Fibroblast of skin of left quadriceps (primary cell): ENCODE data around the gene CD44.
"Not testable (repeated sequence)": the region's sequence is repeated elsewhere in the genome, so short reads cannot be mapped to it uniquely, and the experiment has no call there.

Experiments
- DNase-seq, 2 experiments: peaks; one replicate each; pipeline ENCODE4 v3.0.0-alpha.2; 2013; ENCODE audit warnings: low read depth in 2 of 2

Gene CD44

DNA sequence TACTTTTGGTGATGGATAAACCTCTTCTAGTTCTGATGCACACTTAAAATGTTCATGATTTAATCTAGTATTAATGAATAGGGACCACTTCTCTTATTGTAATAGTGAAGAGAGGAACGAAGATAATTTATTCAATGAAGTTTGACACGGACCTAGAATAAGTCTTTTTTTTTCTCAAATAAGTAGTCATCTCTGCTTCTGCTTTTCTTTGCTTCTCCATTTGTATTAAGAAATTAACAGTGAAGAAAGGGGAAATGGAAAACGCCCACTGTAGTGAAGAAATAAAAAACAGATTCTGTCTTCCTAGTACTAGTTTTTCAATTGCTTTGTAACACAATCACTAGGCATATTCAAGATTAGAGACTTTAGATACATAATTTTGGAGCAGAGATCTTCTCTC lies 73.0 kb downstream of the CD44 start:
- DNase-seq: no peak

- no peak for DNase-seq
Measured at GRCh38 chr11:35214226-35214770, 75.3 kb downstream of the CD44 start.

DNA sequence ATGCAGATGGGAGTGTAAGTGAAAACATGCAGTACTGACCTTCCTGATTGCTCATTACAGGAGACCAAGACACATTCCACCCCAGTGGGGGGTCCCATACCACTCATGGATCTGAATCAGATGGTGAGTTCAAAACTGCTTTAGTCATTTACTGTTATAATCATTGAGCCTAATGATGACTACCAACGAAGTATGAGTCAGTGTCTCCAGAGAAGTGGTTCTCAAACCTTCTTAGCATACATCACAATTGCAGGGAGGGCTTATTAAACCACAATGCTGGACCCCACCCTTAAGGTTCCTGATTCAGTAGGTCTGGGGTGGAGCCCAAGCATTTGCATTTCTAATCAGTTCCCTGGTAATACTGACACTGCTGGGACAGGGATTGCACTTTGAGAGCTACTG lies 75.8 kb downstream of the CD44 start:
- peak; percentile 96 to 97 for DNase-seq

- no peak for DNase-seq
Measured at GRCh38 chr11:35215945-35216344, 77.0 kb downstream of the CD44 start.

DNA sequence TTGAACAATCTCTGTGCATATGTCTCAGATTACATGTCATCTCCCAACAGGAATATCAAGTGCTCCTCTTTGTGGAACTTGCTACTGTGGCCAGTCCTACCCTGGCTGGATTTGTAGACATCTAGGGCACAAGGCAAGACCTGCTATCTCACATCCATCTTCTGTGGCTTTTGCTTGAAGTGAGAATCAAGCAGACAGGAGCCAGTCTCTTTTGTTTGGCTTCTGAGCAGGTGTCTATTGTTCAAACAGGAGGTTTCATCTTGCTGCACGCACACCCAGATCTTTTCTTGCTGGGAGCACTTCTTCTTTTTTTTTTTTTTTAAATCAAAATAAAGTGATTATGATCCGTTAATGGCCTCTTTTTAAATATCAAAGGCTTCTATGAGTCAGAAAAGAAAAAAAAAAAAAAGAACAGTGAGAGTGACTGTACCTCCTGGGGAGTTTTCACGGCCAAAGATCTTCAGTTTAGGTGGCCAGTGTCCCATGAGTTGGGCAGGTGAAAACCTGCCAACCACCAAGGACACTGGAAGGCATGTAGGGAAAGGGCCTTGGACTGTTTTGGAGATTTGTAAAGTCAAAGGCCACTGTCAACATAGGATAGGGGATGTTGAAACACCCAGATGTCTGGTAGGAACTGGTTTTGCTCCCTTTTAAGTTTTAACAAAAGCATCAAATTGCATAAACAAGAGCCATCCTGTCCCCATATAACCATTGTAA lies 78.1 kb downstream of the CD44 start:
- no peak for DNase-seq

- DNase-seq: peak; percentile 52 to 56
Measured at GRCh38 chr11:35218956-35219355, 80.0 kb downstream of the CD44 start.

GRCh38 chr11:35223371-35223796 lies 84.4 kb downstream of the CD44 start:
- DNase-seq: peak; percentile 84 to 87

- DNase-seq: no peak
Measured at GRCh38 chr11:35223991-35224390, 85.0 kb downstream of the CD44 start.

DNA sequence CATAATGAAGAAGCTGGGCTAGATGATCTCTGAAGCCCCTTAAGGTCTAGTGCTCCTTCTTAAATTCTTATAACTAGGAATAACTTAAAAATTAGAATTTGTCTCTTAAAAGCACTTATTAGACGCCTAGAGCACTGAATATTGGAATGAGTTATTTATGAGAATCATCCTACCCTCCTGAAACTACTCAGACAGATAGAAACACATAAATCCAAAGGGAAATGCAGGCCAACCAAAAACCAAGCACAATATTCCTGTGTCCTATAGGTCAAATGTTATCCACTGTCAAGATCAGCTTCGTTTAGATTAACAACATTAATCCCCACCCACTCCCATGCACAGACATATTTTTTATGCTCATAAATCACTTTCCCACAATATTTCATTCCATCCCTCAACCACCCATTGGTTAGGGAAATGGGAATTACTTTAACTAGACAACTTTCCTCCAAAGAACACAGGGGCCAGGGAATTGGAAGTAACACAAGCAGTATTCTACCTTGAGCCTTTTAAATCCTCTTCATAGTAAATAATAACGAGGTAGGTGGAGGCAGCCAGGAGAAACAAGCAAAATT lies 87.1 kb downstream of the CD44 start:
- no peak for DNase-seq

DNA sequence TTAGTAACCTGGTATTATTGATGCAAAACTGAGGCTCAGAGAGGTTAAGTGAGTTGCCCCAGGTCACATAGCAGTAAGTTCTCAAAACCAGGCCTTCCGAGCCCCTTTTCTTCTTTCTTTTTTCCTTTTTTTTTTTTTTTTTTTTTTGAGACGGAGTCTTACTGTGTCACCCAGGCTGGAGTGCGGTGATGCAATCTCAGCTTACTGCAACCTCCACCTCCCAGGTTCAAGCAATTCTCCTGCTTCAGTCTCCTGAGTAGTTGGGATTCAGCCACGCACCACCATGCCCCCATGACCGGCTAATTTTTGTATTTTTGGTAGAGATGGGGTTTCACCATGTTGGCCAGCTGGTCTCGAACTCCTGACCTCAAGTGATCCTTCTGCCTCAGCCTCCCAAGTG lies 87.8 kb downstream of the CD44 start:
- DNase-seq: not testable (repeated sequence)

GRCh38 chr11:35227576-35228327 lies 88.8 kb downstream of the CD44 start:
- DNase-seq: no peak

GRCh38 chr11:35228328-35228725 lies 89.4 kb downstream of the CD44 start:
- DNase-seq: no peak

GRCh38 chr11:35230388-35230787 lies 91.4 kb downstream of the CD44 start:
- no peak for DNase-seq

- no peak for DNase-seq
Measured at GRCh38 chr11:35231076-35231860, 92.3 kb downstream of the CD44 start.

- no peak for DNase-seq
Measured at GRCh38 chr11:35232891-35233330, 93.9 kb downstream of the CD44 start.

DNA sequence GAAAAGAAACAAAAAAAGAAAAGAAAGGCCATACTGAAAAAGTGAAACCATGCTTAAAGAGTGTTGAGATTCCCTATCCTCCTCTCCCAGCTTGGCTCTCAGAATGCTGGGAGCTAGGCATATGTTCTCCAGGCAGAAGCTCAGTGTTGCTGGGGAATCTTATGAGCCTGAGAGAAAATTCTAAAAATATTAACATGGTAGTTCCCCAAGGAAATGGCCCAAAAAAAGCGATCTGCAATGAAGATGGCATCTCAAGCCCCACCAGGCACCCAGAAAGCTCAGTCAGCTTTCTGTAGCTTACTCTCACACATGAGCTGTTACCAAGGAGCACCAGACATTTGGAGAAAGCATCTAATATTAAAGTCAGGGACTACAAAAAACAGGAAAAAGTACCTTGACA lies 94.5 kb downstream of the CD44 start:
- DNase-seq: no peak

DNA sequence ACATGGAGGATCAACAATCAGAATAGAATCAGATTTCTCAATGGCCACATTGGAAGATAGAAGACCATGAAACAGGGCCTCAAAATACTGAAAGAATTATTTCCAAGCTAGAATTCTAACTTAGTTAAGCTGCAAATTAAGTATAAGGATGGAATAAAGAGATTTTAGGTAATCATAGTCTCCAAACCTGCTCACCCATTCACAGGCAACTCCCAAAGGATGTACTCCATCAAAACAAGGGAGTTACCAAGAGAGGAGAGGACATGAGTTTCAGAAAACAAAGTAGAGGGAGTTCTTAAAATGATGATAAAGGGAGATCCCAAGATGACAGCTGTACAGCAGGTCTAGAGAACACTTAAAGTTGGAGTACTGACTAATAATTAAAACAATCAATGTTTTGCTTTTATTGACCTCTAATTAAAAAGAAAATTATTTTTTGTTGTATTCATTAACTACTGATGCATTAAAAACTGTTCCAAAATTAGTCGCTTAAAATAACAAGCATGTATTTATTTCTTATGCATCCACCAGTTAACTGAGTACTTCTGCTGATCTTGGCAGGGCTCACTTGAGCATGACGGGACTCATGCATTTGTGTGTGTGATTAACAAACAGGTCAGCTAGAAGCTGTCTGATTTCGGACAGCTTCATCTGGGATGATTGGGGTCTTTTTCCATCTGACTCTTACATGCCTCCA lies 95.6 kb downstream of the CD44 start:
- no peak for DNase-seq

DNA sequence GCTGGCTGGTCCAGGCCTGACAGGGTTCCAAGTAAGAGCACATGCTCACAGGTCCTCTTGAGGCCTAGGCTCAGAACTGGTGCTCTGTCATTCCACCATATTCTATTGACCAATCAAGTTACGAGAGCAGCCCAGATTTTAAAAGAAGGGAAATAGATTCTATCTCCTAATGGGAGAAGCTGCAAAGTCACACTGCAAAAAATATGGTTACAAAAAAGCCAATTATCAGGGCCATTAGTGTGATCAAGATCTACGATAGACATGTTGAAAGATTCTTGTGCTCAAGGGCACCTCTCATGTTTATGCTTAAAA lies 96.1 kb downstream of the CD44 start:
- DNase-seq: no peak

DNA sequence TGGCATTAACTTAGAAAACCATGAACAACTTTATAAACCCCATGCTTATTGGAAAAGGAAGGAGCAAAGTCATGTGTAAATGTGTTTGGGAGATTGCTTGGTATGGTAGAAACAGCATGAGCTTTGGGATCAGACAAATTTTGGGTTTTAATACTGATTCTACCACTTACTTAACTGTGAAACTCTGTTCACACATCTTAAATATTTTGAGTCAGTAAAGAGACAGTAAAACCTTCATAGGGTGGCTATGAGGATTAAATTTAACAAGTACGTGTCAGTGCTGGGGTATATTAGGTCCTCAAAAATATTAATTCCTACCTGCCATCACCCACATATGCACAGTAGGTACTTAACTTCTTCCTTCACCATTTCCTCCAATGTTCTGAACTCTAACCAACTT lies 96.5 kb downstream of the CD44 start:
- no peak for DNase-seq

DNA sequence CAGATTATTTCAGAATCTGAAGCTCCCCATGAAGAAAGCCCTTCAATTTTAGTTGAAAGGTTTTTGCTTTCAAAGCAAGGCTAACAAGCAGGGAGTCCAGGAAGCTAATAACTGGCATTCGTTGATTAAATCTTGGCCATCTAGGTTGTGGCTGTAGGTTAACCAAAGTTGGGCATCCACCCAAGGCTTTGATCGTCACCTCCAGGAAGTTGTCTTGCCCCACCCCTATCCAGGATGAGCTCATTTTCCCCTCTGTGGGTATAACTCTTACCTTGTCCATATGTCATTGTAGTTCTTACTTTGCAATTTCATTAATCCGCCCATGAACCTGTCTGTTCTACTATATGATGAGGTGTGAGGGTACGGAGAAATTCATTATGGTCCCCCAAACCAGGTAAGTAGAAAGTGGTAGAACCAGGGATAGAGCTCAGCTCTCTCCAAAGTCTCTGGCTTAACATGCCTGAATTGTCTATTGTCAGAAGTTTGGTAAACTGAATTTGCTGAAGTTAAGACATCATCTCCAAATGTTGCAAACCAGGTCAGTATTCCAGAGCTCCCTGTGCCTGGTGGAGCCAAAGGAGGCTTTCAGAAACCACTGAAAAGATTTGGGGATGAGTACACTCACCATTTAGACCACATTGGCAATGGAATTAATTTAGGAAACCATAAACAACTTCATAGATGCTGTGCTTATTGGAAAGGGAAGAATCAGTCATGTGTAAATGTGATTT lies 97.1 kb downstream of the CD44 start:
- DNase-seq: no peak

DNA sequence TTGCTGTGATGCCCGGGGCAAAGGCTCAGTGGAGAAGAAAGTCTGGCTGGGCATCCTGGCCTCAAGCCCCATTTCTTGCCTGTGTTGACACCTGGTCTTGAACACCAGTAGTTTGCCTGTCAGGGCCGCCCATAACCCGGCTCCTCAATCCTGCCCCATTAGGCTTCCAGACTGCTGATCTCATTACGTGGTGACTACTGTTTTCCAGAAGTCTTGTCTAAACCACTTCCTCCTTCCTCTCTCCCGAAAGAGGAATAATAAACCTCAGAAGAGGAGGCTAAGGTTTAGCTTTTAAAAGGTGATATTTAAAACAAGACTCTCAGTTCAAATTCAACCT lies 97.7 kb downstream of the CD44 start:
- DNase-seq: no peak
